A549 (cell line): ENCODE results near the gene RTN4R.

Experiments
- CHD2 ChIP-seq: fragments of 150-350 bp; IDR thresholded peaks from 2 replicates; pipeline ENCODE4 v1.6.1; 2014; ENCODE audit warnings: low read length; ENCODE audit not compliant: partially characterized antibody
- EHMT2 ChIP-seq: fragments of 200-600 bp; sonication (generic); IDR thresholded peaks from 2 replicates; pipeline ENCODE4 v1.6.1; 2016; ENCODE audit warnings: antibody characterized with exemption, low read depth, mild to moderate bottlenecking, moderate library complexity
- ELK1 ChIP-seq: fragments of 150-350 bp; IDR thresholded peaks from 2 replicates; pipeline ENCODE4 v1.6.1; 2014; ENCODE audit warnings: low read depth, mild to moderate bottlenecking, low read length
- EP300 ChIP-seq, 2 experiments: fragments of >200 bp; sonication (Bioruptor Twin); formaldehyde crosslinking; IDR thresholded peaks; 2 replicates in 1 of 2; 3 replicates in 1 of 2; pipeline ENCODE4 v1.6.1; 2016 to 2017
- ESRRA ChIP-seq: fragments of 150-350 bp; IDR thresholded peaks from 2 replicates; pipeline ENCODE4 v1.6.1; 2014; ENCODE audit warnings: mild to moderate bottlenecking, low read length, borderline replicate concordance
- FOSL2 ChIP-seq, 2 experiments: fragments of 450-650 bp in 1 of 2; fragments of >200 bp in 1 of 2; sonication (Bioruptor Twin) in 1 of 2; formaldehyde crosslinking; IDR thresholded peaks; 2 replicates each; pipeline versions ENCODE4 v1.5.0 to v1.6.1; 2016 to 2020; ENCODE audit warnings: mild to moderate bottlenecking in 1 of 2, moderate library complexity in 1 of 2
- HDAC2 ChIP-seq: fragments of 200-600 bp; sonication (generic); IDR thresholded peaks from 2 replicates; pipeline ENCODE4 v1.6.1; 2016
- NR3C1 ChIP-seq: fragments of >200 bp; sonication (Bioruptor Twin); formaldehyde crosslinking; IDR thresholded peaks from 3 replicates; pipeline ENCODE4 v1.6.1; 2017
- RCOR1 ChIP-seq: fragments of 150-350 bp; IDR thresholded peaks from 2 replicates; pipeline ENCODE4 v1.6.1; 2014; ENCODE audit warnings: antibody characterized with exemption, low read length, low read depth
- SREBF2 ChIP-seq: fragments of 450-650 bp; IDR thresholded peaks from 2 replicates; pipeline ENCODE4 v1.6.1; 2014; ENCODE audit warnings: mild to moderate bottlenecking, moderate library complexity
- ZFP36 ChIP-seq: fragments of 450-650 bp; IDR thresholded peaks from 2 replicates; pipeline ENCODE4 v1.6.1; 2014; ENCODE audit warnings: borderline replicate concordance; ENCODE audit not compliant: partially characterized antibody
- ZSCAN20 ChIP-seq: fragments of 250-450 bp; sonication (Bioruptor Pico); IDR thresholded peaks from 2 replicates; pipeline ENCODE4 v1.8.0; 2022; ENCODE audit warnings: mild to moderate bottlenecking, moderate library complexity
- TF ChIP-seq, protein P1 (sequence below): fragments of >200 bp; sonication (Bioruptor Twin); formaldehyde crosslinking; IDR thresholded peaks from 3 replicates; pipeline ENCODE4 v1.5.1; 2016
- TF ChIP-seq, protein P2 (sequence below): IDR thresholded peaks from 2 replicates; pipeline ENCODE4 v1.6.1; 2012

DNA sequence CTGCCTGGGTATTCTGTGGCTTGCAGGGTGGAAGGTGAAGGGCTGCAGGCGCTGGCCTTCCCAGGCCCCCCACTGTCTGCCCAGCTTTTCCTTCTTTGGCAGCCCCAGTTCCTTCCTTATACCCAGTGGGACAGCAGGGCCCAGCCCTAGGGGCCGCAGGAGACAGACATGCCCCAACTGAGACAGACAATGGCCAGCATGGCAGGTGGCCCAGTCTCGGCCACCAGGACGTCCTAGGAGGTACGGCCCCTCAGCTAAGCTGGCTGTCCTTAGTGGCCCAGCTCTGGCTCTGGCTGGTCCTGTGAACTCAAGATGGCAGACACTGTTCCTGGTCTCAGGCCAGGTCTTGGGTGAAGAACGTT lies 35.9 kb downstream of the RTN4R start:
- TF ChIP-seq, protein P1, sequence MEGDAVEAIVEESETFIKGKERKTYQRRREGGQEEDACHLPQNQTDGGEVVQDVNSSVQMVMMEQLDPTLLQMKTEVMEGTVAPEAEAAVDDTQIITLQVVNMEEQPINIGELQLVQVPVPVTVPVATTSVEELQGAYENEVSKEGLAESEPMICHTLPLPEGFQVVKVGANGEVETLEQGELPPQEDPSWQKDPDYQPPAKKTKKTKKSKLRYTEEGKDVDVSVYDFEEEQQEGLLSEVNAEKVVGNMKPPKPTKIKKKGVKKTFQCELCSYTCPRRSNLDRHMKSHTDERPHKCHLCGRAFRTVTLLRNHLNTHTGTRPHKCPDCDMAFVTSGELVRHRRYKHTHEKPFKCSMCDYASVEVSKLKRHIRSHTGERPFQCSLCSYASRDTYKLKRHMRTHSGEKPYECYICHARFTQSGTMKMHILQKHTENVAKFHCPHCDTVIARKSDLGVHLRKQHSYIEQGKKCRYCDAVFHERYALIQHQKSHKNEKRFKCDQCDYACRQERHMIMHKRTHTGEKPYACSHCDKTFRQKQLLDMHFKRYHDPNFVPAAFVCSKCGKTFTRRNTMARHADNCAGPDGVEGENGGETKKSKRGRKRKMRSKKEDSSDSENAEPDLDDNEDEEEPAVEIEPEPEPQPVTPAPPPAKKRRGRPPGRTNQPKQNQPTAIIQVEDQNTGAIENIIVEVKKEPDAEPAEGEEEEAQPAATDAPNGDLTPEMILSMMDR = no peak
- TF ChIP-seq ZSCAN20 (CRISPR knock-in tag) (no peak), ESRRA (no peak), HDAC2 (no peak), NR3C1 (no peak), EP300 (IDR thresholded peaks at IDR 0.05) (no peak), CHD2 (no peak), EHMT2 (no peak), SREBF2 (no peak), FOSL2 (IDR thresholded peaks at IDR 0.05) (no peak), FOSL2 (CRISPR knock-in tag; IDR thresholded peaks at IDR 0.05) (no peak), RCOR1 (no peak), ELK1 (no peak), ZFP36 (no peak)
- TF ChIP-seq, protein P2, sequence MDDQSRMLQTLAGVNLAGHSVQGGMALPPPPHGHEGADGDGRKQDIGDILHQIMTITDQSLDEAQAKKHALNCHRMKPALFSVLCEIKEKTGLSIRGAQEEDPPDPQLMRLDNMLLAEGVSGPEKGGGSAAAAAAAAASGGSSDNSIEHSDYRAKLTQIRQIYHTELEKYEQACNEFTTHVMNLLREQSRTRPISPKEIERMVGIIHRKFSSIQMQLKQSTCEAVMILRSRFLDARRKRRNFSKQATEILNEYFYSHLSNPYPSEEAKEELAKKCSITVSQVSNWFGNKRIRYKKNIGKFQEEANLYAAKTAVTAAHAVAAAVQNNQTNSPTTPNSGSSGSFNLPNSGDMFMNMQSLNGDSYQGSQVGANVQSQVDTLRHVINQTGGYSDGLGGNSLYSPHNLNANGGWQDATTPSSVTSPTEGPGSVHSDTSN = no peak
